IMR-90 (cell line): ENCODE data around the gene PCDHGA9. TPM values are rescaled to one million over a fixed set of nuclear protein-coding genes. Genes with fewer than 3 reads are reported as not detected.

ENCODE experiments used
- ATAC-seq: fragments of 200-7000 bp; cut with Tn5 transposase; 2 replicates; pipeline ENCODE4 v1.9.1; 2020; ENCODE audit warnings: low read depth, mild to moderate bottlenecking, moderate library complexity
- BruUV-seq: library from RNA; stranded (reverse); fragments of 400-500 nt; replicated peaks from 2 replicates; lab custom pipeline; 2021; lab: Mats Ljungman, UMichigan
- CTCF ChIA-PET: fragments of 300-600 bp; formaldehyde crosslinking; extraction: SDS; loops from one replicate; lab custom pipeline; 2021; ENCODE audit warnings: antibody characterized with exemption; lab: Yijun Ruan, JAX
- POLR2A ChIA-PET: fragments of 300-600 bp; sonication (Branson Sonifier 250); formaldehyde crosslinking; loops from one replicate; lab custom pipeline; 2022; ENCODE audit warnings: antibody characterized with exemption; ENCODE audit not compliant: unreplicated experiment; lab: Charles Lee
- DNase-seq: peaks from one replicate; pipeline ENCODE4 v3.0.0; 2013
- H2AFZ ChIP-seq: replicated peaks from 2 replicates; pipeline ENCODE3; 2013; ENCODE audit warnings: low read length, mild to moderate bottlenecking; ENCODE audit not compliant: poor library complexity
- H2AK5ac ChIP-seq: 2 replicates; pipeline ENCODE4 v1.6.1; 2013; ENCODE audit warnings: low read depth, low read length, inconsistent platforms
- H2AK9ac ChIP-seq: replicated peaks from 2 replicates; pipeline ENCODE3; 2013; ENCODE audit warnings: mild to moderate bottlenecking, low read depth, low read length, moderate library complexity; ENCODE audit not compliant: poor library complexity
- H2BK120ac ChIP-seq: 2 replicates; pipeline ENCODE4 v1.6.1; 2013; ENCODE audit warnings: low read depth, low read length, inconsistent platforms
- H2BK15ac ChIP-seq: 3 replicates; pipeline ENCODE4 v1.6.1; 2013; ENCODE audit warnings: low read depth, low read length, inconsistent platforms
- H2BK20ac ChIP-seq: 2 replicates; pipeline ENCODE4 v1.6.1; 2013; ENCODE audit warnings: low read depth, mild to moderate bottlenecking, inconsistent platforms, low read length, moderate library complexity
- H2BK5ac ChIP-seq: 2 replicates; pipeline ENCODE4 v1.6.1; 2013; ENCODE audit warnings: mild to moderate bottlenecking, low read depth, low read length, inconsistent platforms; ENCODE audit not compliant: poor library complexity, severe bottlenecking
- H3K14ac ChIP-seq: replicated peaks from 2 replicates; pipeline ENCODE4 v1.6.1; 2013; ENCODE audit warnings: low read depth, low read length, inconsistent platforms
- H3K18ac ChIP-seq: 2 replicates; pipeline ENCODE4 v1.6.1; 2013; ENCODE audit warnings: low read depth, low read length, control low read depth
- H3K23ac ChIP-seq: 2 replicates; pipeline ENCODE4 v1.6.1; 2013; ENCODE audit warnings: low read depth, low read length, inconsistent platforms
- H3K27ac ChIP-seq: 2 replicates; pipeline ENCODE4 v1.5.1; 2013; ENCODE audit warnings: mild to moderate bottlenecking, control low read depth, low read length; ENCODE audit not compliant: insufficient read depth
- H3K27me3 ChIP-seq: 2 replicates; pipeline ENCODE4 v1.6.1; 2013; ENCODE audit warnings: low read length; ENCODE audit not compliant: control insufficient read depth, insufficient read depth
- H3K36me3 ChIP-seq: 2 replicates; pipeline ENCODE4 v1.6.1; 2013; ENCODE audit warnings: low read length, mixed read lengths; ENCODE audit not compliant: control insufficient read depth, insufficient read depth
- H3K4ac ChIP-seq: 2 replicates; pipeline ENCODE4 v1.6.1; 2013; ENCODE audit warnings: low read depth, low read length, inconsistent platforms
- H3K4me1 ChIP-seq: 2 replicates; pipeline ENCODE4 v1.6.1; 2013; ENCODE audit warnings: low read length, mixed read lengths; ENCODE audit not compliant: control insufficient read depth, insufficient read depth
- H3K4me2 ChIP-seq: 2 replicates; pipeline ENCODE4 v1.6.1; 2013; ENCODE audit warnings: low read depth, mild to moderate bottlenecking, control low read depth, low read length, moderate library complexity
- H3K4me3 ChIP-seq: 2 replicates; pipeline ENCODE4 v1.5.1; 2013; ENCODE audit warnings: low read depth, mild to moderate bottlenecking, control low read depth, low read length, moderate library complexity; ENCODE audit not compliant: insufficient read depth
- H3K56ac ChIP-seq: 2 replicates; pipeline ENCODE4 v1.6.1; 2013; ENCODE audit warnings: low read length, inconsistent platforms; ENCODE audit not compliant: insufficient read depth; ENCODE audit errors: extremely low read depth
- H3K79me1 ChIP-seq, 2 experiments: 2 replicates each; pipeline ENCODE4 v1.6.1; 2013; ENCODE audit warnings: low read length in 2 of 2, inconsistent platforms in 1 of 2, low read depth in 1 of 2
- H3K9ac ChIP-seq: 2 replicates; pipeline ENCODE4 v1.6.1; 2013; ENCODE audit warnings: low read depth, low read length, control low read depth
- H3K9me1 ChIP-seq: 2 replicates; pipeline ENCODE4 v1.6.1; 2013; ENCODE audit warnings: low read length, inconsistent platforms; ENCODE audit not compliant: insufficient read depth
- H3K9me3 ChIP-seq: 2 replicates; pipeline ENCODE4 v1.6.1; 2013; ENCODE audit warnings: low read length; ENCODE audit not compliant: control insufficient read depth, insufficient read depth
- H4K20me1 ChIP-seq: 2 replicates; pipeline ENCODE4 v1.6.1; 2013; ENCODE audit warnings: low read length, inconsistent platforms; ENCODE audit not compliant: insufficient read depth
- H4K5ac ChIP-seq: 2 replicates; pipeline ENCODE4 v1.6.1; 2013; ENCODE audit warnings: mild to moderate bottlenecking, low read depth, low read length, control low read depth
- H4K8ac ChIP-seq, 2 experiments: 2 replicates each; pipeline ENCODE4 v1.6.1; 2013; ENCODE audit warnings: low read depth in 2 of 2, low read length in 2 of 2, control low read depth in 1 of 2, inconsistent platforms in 1 of 2
- H4K91ac ChIP-seq: 2 replicates; pipeline ENCODE4 v1.6.1; 2013; ENCODE audit warnings: low read depth, low read length, inconsistent platforms; ENCODE audit not compliant: insufficient read depth
- MAFK ChIP-seq: IDR thresholded peaks from 2 replicates; pipeline ENCODE4 v1.6.1; 2012; ENCODE audit warnings: low read depth, low read length, improper control_type of control experiment
- MAZ ChIP-seq: IDR thresholded peaks from 2 replicates; pipeline ENCODE4 v1.6.1; 2012; ENCODE audit warnings: low read depth, mild to moderate bottlenecking, low read length, improper control_type of control experiment, moderate library complexity, borderline replicate concordance
- POLR2A ChIP-seq: IDR thresholded peaks from 2 replicates; pipeline ENCODE4 v1.6.1; 2012; ENCODE audit warnings: mild to moderate bottlenecking, low read depth, low read length
- SMC3 ChIP-seq: fragments of 150-350 bp; IDR thresholded peaks from 2 replicates; pipeline ENCODE4 v1.6.1; 2016; ENCODE audit warnings: low read depth, mild to moderate bottlenecking, antibody characterized with exemption, low read length, moderate library complexity
- WGBS, 2 experiments: methylation state at CpG; one replicate each; pipeline versions ENCODE4 v1.1.5 to v1.1.7; 2013; ENCODE audit warnings: missing lambda C conversion rate in 2 of 2; ENCODE audit not compliant: insufficient read length in 1 of 2; ENCODE audit errors: extremely low coverage in 2 of 2; 5-methylcytosine and 5-hydroxymethylcytosine counted together
- dilution Hi-C: fragments of 300-500 bp; cut with HindIII; formaldehyde crosslinking; loops from one replicate; pipeline ENCODE4 v1.14.3; 2018; ENCODE audit warnings: low sequenced_read_pairs; ENCODE audit not compliant: unreplicated experiment
- in situ Hi-C: fragments of 300-500 bp; cut with MboI; formaldehyde crosslinking; loops from 3 replicates; pipeline ENCODE4 v1.14.3; 2019; ENCODE audit warnings: low sequenced_read_pairs, inconsistent platforms, mixed read lengths
- intact Hi-C: fragments of 100-400 bp; cut with micrococcal nuclease; formaldehyde crosslinking; loops from 2 replicates; pipeline ENCODE4 v1.10.0; 2022
- polyA plus RNA-seq, 3 experiments: library from polyadenylated mRNA; depleted of rRNA; stranded (reverse); fragments of >200 nt; gene quantifications; 2 replicates each; pipeline ENCODE4 v1.2.3, GENCODE V29; 2012; ENCODE audit warnings: low replicate concordance in 1 of 3
- total RNA-seq: library from RNA; depleted of rRNA; stranded (reverse); fragments of >200 nt; gene quantifications from 2 replicates; pipeline ENCODE4 v1.2.3, GENCODE V29; 2012

The PCDHGA9 gene
- total and polyA plus RNA-seq, 2 of the 4 experiments (the other 2 are of a cell fraction) = 1.8 to 4.5 TPM

GRCh38 chr5:141363952-141364660 is 38.5 kb upstream of the PCDHGA9 start, which contains the start of gene PCDHGA5 (continued):
- no peak for TF ChIP-seq MAZ

GRCh38 chr5:141366016-141366896 is 36.3 kb upstream of the PCDHGA9 start:
- Histone ChIP-seq H3K79me1 (peaks cover 0 to 3% of the 10 kb centered on the region in 2 experiments; a peak in 1 of 4 replicates), H4K5ac (no peak overlapping the region), H2AK5ac (no peak overlapping the region), H3K4me1 (peaks cover 2% of the 10 kb centered on the region; the same call in 1 of the 2 replicates), H3K9ac (no peak overlapping the region), H3K27ac (no peak overlapping the region), H2BK15ac (no peak overlapping the region), H2BK5ac (no peak overlapping the region), H3K18ac (no peak overlapping the region), H2BK20ac (no peak overlapping the region), H3K27me3 (peaks cover 2% of the 10 kb centered on the region; the same call in 1 of the 2 replicates), H2AFZ (no peak overlapping the region), H3K14ac (no peak overlapping the region), H3K4ac (no peak overlapping the region), H3K36me3 (peaks cover 20% of the 10 kb centered on the region), H3K9me3 (peaks cover 51% of the 10 kb centered on the region), H2BK120ac (no peak overlapping the region), H3K4me2 (no peak overlapping the region), H4K91ac (no peak overlapping the region), H3K56ac (no peak overlapping the region), H3K23ac (no peak overlapping the region), H4K8ac (no peak overlapping the region), H2AK9ac (no peak overlapping the region), H4K20me1 (no peaks in the 10 kb centered on the region), H3K4me3 (no peak overlapping the region), H3K9me1 (no peaks in the 10 kb centered on the region)
- ATAC-seq = no peak
- dilution Hi-C loops = no loop called here
- intact Hi-C loops = no loop called here
- no TSS peak for BruUV-seq
- ChIA-PET POLR2A (no interaction called here), CTCF (no interaction called here)
- in situ Hi-C loops = no loop called here
- no peak for DNase-seq
- no peak for TF ChIP-seq SMC3
- TF ChIP-seq MAFK = no peak
- no peak for TF ChIP-seq POLR2A
- WGBS, 2 experiments = 24% methylated on average over 10 of the region's 46 CpGs; no CpG with 5 or more reads in 1 of the 2 experiments
